SK-N-DZ (cell line): Measurements from ENCODE around the gene MERTK.
"Not testable (repeated sequence)": the region's sequence is repeated elsewhere in the genome, so short reads cannot be mapped to it uniquely, and the experiment has no call there.

Source experiments
- DNase-seq: peaks from one replicate; pipeline ENCODE4 v3.0.0-alpha.2; 2015; ENCODE audit warnings: low spot score

The MERTK gene

GRCh38 chr2:111909997-111910396, 11.6 kb downstream of the MERTK start:
- DNase-seq = not testable (repeated sequence)

DNA sequence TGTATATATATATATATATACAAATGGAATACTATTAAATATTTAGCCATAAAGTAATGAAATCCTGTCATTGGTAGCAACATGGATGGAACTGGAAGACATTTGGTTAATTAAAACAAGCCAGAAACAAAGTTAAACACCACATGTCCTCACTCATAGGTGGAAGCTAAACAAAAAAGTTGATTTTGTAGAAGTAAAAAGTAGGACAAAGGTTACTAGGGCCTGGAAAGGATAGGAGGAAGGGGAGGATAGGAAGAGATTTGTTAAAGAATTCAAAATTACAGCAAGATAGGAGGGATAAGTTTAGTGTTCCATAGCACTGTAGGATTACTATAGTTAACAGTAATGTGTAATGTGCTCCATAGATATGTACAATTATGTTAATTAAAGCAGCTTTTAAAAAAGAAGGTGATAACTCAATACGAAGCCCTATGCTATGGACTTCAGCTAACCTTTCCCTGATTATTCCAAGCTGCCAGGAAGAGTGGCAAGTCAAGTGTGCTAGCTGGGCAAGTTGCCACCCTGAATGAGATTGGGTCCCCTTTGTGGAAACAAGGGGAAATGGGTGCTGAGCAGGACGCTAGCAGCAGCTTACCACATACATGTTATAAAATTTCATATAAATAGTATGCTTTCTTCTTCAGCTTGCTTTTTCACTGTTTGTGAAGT, 12.3 kb downstream of the MERTK start:
- DNase-seq = no peak

DNA sequence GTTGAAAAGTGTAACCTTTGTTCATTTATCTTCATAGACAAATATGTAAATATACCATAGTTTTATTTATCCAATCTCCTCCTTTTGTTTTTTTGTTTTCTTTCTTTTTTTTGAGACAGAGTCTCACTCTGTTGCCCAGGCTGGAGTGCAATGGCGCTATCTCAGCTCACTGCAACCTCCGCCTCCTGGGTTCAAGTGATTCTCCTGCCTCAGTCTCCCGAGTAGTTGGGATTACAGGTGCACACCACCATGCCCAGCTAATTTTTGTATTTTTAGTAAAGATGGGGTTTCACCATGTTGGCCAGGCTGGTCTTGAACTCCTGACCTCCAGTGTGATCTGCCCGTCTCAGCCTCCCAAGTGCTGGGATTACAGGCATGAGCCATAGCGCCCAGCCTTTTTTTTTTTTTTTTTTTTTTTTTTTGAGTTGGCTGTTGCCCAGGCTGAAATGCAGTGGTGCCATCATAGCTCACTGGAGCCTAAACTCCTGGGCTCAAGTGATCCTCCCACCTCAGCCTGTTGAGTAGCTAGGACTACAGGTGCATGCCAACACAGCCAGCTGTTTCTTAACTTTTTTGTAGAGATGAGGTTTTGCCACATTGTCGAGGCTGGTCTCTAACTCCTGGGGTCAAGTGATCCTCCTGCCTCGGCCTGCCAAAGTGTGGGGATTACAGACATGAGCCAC, 13.0 kb downstream of the MERTK start:
- DNase-seq = not testable (repeated sequence)

- DNase-seq = no peak
Observed at GRCh38 chr2:111912547-111912946, 14.1 kb downstream of the MERTK start.

GRCh38 chr2:111917106-111917505, 18.7 kb downstream of the MERTK start:
- no peak for DNase-seq

- peak; percentile 65 for DNase-seq
Observed at GRCh38 chr2:111918383-111918806, 20.0 kb downstream of the MERTK start.

DNA sequence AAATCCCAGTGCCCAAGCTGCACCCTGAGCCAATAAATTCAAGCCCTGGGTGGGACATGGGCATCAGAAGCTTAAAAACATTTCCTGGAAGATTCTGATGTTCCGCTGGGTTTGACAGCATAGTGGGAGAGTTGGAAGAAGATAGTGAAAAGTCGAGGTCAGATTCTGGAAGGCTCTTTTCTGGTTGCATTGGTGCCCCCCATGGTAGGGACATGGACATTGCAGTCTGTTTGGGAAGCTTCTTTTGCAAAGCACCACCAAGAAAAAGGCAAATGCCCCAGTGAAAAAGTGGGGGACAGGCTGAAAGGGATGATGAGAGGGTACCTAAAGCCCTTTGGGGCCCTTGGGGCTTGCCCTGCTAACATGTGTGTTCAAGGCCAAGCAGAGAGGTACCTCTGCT, 21.0 kb downstream of the MERTK start:
- no peak for DNase-seq

DNA sequence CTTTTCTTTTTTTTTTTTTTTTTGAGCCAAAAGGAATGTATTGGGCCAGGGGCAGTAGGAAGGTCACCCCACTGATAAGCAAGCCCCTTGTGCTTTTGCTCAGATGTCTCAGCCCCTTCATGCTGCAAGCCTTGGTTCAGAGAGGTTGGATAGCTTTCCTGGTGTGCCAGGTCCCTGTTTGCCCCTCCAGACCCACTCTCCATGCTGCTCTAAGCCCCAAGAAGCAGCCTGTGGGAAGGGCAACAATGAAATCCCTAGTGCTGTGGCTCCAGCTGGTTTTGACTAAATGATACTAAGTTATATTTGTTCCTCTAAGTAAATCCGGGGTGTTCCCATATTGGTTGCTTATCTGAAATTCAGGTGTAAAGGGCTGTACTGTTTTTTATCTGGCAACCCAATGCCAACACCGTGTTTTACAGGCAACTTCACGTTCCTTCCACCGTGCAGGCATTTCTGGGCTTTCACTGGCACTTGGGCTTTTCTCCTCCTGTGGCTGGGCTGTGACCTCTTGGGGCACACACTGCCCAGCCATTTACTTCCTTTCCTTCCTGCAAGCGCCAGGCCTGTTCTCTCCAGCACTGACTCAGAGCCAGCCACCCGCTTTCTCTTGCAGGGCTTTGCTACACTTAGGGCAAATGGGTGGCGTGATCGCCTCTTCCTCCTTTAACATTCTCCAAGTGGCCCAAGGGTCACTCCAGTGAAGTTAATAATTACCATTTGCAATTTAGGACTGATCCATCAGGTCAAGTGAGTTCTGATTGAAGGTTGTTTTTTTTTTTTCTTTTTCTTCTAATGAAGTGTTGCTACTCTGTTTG, 21.6 kb downstream of the MERTK start:
- no peak for DNase-seq

DNA sequence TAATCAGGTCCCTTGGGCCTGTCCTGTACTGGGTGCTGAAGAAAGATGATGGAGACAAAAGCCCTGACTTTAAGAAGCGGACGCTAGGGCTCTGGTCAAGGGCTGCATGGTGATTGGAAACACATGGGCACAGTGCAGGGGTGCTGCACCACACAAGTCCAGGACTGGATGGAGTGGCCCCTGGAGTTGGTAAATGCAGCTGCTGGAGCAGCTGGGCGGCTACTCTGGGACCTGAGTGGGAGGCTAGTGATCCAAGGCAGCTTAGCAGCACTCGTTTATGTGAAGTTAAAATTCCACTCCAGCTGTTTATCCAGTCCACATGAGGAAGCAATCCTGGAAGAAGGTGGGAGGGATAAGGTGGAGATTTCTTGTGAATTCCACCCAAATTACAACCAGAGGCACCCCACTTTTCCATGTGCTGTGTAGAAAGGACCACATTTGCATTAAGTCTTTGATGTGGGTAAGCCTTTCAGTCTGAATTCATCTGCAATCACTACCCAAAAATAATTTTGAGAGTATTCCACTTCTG, 24.9 kb downstream of the MERTK start:
- no peak for DNase-seq

DNA sequence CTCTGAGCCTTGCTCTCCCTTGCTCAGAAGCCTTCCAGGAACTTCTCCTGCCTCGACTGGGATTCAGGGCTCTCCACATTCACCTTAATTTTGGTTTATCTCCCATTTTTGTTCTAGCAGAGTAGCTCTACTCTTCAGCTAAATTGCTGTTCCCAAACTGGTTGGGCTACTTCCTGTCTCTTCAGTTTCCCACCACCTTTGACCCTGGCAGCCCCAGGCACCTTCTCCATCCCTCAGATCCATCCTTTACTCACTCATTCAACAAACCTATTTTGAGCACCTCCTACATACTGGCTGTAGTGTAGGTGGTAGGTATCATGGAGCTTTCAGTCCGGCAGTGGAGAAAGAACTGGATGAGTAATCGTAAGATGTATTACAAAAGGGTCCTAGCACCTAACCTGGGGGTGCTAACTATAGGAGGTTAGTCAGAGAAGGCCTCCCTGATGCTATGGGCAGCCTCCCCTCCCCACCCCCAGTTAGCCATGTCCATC, 26.3 kb downstream of the MERTK start:
- no peak for DNase-seq

- DNase-seq = no peak
Observed at GRCh38 chr2:111927723-111928122, 29.3 kb downstream of the MERTK start.

- DNase-seq = no peak
Observed at GRCh38 chr2:111930409-111930808, 32.0 kb downstream of the MERTK start.

- DNase-seq = no peak
Observed at GRCh38 chr2:111930875-111931274, 32.5 kb downstream of the MERTK start.

GRCh38 chr2:111932841-111933291, 34.5 kb downstream of the MERTK start:
- DNase-seq = no peak

GRCh38 chr2:111933900-111934299, 35.5 kb downstream of the MERTK start:
- DNase-seq = not testable (repeated sequence)

DNA sequence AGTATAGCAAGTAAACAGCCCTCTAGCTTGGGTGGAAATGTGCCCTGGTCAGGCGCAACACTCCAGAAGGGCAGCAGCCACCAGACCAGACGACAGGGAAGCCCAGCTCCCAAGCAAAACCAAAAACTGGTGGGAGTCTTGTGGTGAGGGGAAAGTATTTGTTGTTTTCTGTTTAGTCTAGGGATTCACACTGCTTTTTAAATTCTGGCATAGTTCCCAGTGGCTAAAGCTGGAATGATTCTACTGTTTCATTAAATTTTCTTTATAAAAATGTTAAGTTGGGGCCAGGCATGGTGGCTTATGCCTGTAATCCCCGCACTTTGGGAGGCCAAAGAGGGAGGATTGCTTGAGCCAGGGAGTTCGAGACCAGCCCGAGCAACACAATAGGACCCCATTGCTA, 38.5 kb downstream of the MERTK start:
- no peak for DNase-seq

GRCh38 chr2:111938392-111938791, 40.0 kb downstream of the MERTK start:
- DNase-seq = no peak

DNA sequence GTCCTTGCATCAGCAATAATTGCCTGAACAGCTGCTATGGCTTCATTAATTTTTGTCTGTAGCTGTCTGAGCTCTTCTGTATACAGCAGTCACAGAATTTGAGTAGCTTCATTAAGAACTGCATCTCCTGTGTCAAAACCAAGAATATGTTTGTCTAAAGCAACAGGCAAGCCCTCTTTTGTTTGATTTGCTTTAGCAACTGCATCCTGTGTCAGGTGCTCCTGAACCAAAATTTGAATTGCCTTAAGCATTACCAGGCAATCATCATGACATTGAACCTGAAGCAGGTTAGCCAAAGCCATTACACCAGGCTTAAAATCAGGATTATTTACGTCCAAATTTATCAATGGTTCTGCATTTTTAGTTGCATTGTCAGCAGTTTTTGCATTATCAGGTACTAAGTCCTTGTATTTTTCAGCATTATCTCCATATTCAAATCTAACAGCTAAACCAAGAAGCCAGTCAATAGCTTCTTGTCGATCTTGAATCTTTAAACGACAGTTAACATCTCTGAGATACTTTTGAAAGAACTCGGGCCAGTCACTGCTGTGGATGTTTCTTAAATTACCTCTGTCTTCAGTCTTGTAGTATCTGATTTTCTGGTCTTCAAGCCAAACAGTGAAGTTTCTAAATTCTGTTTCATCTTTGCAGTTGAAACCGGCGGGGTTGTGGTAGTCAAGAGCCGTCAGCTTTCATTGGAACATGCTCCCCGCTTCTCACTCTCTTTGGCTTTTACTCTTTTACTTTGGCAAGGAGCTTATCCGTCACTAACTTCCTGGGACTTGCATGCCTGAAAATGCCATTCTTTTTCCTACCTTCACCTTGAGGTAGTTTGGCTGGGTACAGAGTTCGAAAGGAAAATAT, 42.2 kb downstream of the MERTK start:
- no peak for DNase-seq

DNA sequence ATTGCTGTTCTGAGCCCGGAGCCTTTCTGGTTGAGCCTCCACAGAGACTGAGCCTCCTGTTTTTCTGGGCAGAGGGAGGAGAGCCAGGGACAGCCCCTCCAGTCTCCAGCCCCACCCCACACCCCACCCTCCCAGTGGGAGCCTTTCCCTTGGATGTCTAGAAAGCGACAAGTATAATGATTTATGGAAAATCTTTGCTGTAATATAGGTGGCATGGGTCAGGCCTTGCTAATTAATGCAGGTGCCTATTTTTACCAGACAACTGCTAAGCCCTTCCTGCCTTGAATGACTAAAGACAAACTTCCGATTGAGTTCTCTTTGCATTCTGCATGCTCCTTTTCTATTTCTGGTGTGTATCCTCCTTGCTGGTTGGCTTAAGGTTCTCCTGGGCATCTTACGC, 43.1 kb downstream of the MERTK start:
- no peak for DNase-seq

GRCh38 chr2:111944531-111945210, 46.3 kb downstream of the MERTK start:
- no peak for DNase-seq
